Heart left ventricle (tissue), 16 donors: ENCODE data around the gene TAPBP. TPM values are rescaled to one million over a fixed set of nuclear protein-coding genes. Genes with fewer than 3 reads are reported as not detected.

Experiments used
- ATAC-seq, 4 donors: fragments of 200-7000 bp; cut with Tn5 transposase; one replicate each; pipeline ENCODE4 v1.9.1; 2020 to 2022; ENCODE audit warnings: moderate library complexity in 4 of 4, mild to moderate bottlenecking in 3 of 4, moderate number of reproducible peaks in 1 of 4
- DNase-seq, 5 donors: peaks; one replicate each; pipeline ENCODE4 v3.0.0-alpha.2; 2020
- H3K27ac ChIP-seq, 12 donors: fragments of 200-600 bp; sonication (generic) in 4 of 12; one replicate each; pipeline versions ENCODE4 v1.5.0 to v1.8.0; 2016 to 2022; ENCODE audit warnings: mild to moderate bottlenecking in 2 of 12
- H3K27me3 ChIP-seq, 9 donors: fragments of 200-600 bp; sonication (generic) in 2 of 9; one replicate each; pipeline versions ENCODE4 v1.5.1 to v1.8.0; 2016 to 2022; ENCODE audit warnings: mild to moderate bottlenecking in 3 of 9
- H3K36me3 ChIP-seq, 9 donors: fragments of 200-600 bp; sonication (generic) in 2 of 9; one replicate each; pipeline versions ENCODE4 v1.5.0 to v1.8.0; 2018 to 2022; ENCODE audit warnings: mild to moderate bottlenecking in 2 of 9
- H3K4me1 ChIP-seq, 12 donors: fragments of 200-600 bp; sonication (generic) in 4 of 12; one replicate each; pipeline versions ENCODE4 v1.5.0 to v1.8.0; 2016 to 2022; ENCODE audit warnings: mild to moderate bottlenecking in 3 of 12
- H3K4me3 ChIP-seq, 12 donors: fragments of 200-600 bp; sonication (generic) in 4 of 12; one replicate each; pipeline versions ENCODE4 v1.5.0 to v1.8.0; 2017 to 2022; ENCODE audit warnings: mild to moderate bottlenecking in 9 of 12, moderate library complexity in 4 of 12
- H3K9me3 ChIP-seq, 12 donors: fragments of 200-600 bp; sonication (generic) in 4 of 12; one replicate each; pipeline versions ENCODE4 v1.5.0 to v1.8.0; 2016 to 2022; ENCODE audit warnings: mild to moderate bottlenecking in 1 of 12
- POLR2A ChIP-seq, 2 donors: fragments of 450-650 bp; IDR thresholded peaks; one replicate each; pipeline ENCODE4 v1.6.1; 2017; ENCODE audit warnings: antibody characterized with exemption in 2 of 2, mild to moderate bottlenecking in 2 of 2, moderate library complexity in 2 of 2
- WGBS, 4 donors: extraction: QIAGEN DNeasy Blood & Tissue Kit in 2 of 4; methylation state at CpG; one replicate each; pipeline versions ENCODE4 v1.1.5 to v1.1.7; 2013 to 2018; 5-methylcytosine and 5-hydroxymethylcytosine counted together
- intact Hi-C, 10 donors: fragments of 100-400 bp; cut with DNase I; formaldehyde crosslinking; loops; one replicate each; pipeline versions ENCODE4 v1.11.1 to v1.14.2; 2022
- polyA plus RNA-seq, 2 donors: library from polyadenylated mRNA; stranded (reverse); fragments of 200-250 nt; gene quantifications; one replicate each; pipeline ENCODE4 v1.2.3, GENCODE V29; 2013
- total RNA-seq, 9 donors: library from RNA; depleted of rRNA in 2 of 9; stranded (reverse); fragments of >200 nt in 2 of 9; fragmentation: NEBNext Ultra II Directional in 3 of 9; extraction: Animal tissue kit (Norgen Biotek cat#: 25700) in 3 of 9; gene quantifications; one replicate each; pipeline versions ENCODE4 v1.1.0 to v1.2.4, GENCODE V29; 2016 to 2023
- TF ChIP-seq, protein P1 (sequence below), 12 donors: fragments of 200-600 bp; sonication (generic) in 4 of 12; IDR thresholded peaks; one replicate each; pipeline versions ENCODE4 v1.5.0 to v1.8.0; 2018 to 2022; ENCODE audit warnings: antibody characterized with exemption in 12 of 12, mild to moderate bottlenecking in 5 of 12
- donor health status: ischemic (EF 13 %, LVEDD 7.1; RV severe dilation, severe dysfunction).
- donor health status: healthy with polysubstance abuse.
- donor health status: DM: no; HTN: yes; CAD: no.
- donor health status: DM: no; HTN: no; CAD: no.
- donor health status: ischemic (EF 25% LVEDD 6.9; RV normal size, moderate dysfunction).
- donor health status: ischemic (EF 25% LVEDD 5.7; RV mildly dilated, moderate dysfunction).
- donor health status: healthy.
- donor health status: DM: yes; HTN: yes; CAD: no.
- donor health status: ischemic (EF 35%, LVEDD 5.7; RV mildly dilated, moderate dysfunction).
- donor health status: nonischemic (EF 11% LVEDD 7.7; RV severe dilation, severe dysfunction).
- donor health status: DM: yes; HTN: yes; CAD: no.
- donor health status: PGD.
- donor health status: ischemic (EF 29% LVEDD 5.4; RV normal size, mild dysfunction).
- donor health status: nonischemic (EF 23%, LVEDD 6.1; RV moderate dilation, normal function).

Gene TAPBP
- total and polyA plus RNA-seq, 11 donors, result 28.3 to 248 (median 86.0) TPM

DNA sequence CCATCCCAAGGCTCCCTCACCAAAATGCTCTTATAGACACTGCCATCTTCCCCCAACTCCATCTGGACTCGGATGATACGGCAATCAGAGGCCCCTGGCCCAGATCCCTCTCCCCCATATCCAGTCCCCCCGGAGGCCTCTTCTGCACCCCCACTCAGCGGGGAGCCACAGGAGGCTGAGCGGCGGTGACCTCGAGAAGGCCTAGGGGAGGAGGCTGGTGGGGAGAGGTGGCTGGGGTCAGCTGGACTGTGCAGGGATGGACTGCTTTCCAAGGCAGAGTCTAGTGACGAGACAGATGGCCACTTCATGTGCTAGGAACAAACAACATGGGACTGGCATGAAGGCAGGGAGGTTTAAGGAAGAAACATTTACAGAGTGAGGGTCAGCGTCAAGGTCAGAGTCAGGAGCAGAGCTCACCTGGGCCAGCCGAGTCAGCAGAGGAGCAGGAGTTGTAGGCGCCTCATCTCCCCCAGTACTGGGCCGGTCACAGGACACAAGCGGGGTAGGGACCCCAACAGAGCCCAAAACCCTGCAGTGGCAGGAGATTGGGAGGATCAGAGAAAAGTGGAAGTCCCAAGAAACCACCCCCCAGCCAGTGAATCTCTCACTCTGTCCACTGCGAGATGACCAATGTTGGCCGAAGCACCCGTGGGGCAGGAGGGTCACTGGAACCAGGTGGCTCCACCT lies 20.7 kb downstream of the TAPBP start:
- ATAC-seq, result no peak
- 85 to 90% (median 87%) methylated on average over 15 to 16 of the region's 16 CpGs for WGBS, 4 donors
- TF ChIP-seq, protein P1, sequence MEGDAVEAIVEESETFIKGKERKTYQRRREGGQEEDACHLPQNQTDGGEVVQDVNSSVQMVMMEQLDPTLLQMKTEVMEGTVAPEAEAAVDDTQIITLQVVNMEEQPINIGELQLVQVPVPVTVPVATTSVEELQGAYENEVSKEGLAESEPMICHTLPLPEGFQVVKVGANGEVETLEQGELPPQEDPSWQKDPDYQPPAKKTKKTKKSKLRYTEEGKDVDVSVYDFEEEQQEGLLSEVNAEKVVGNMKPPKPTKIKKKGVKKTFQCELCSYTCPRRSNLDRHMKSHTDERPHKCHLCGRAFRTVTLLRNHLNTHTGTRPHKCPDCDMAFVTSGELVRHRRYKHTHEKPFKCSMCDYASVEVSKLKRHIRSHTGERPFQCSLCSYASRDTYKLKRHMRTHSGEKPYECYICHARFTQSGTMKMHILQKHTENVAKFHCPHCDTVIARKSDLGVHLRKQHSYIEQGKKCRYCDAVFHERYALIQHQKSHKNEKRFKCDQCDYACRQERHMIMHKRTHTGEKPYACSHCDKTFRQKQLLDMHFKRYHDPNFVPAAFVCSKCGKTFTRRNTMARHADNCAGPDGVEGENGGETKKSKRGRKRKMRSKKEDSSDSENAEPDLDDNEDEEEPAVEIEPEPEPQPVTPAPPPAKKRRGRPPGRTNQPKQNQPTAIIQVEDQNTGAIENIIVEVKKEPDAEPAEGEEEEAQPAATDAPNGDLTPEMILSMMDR (IDR thresholded peaks at IDR 0.05), result no peak
- TF ChIP-seq POLR2A (IDR thresholded peaks at IDR 0.05), result no peak
- Histone ChIP-seq H3K4me1 (peaks cover 0 to 33% (median 23%) of the 10 kb centered on the region in 12 donors), H3K4me3 (no peak overlapping the region), H3K27me3 (no peaks in the 10 kb centered on the region), H3K27ac (no peak overlapping the region), H3K9me3 (no peaks in the 10 kb centered on the region), H3K36me3 (peaks cover 0 to 65% (median 59%) of the 10 kb centered on the region in 9 donors)
- DNase-seq, result peak in 1 of 5 donors; percentile 39
- intact Hi-C loops, result no loop called here

DNA sequence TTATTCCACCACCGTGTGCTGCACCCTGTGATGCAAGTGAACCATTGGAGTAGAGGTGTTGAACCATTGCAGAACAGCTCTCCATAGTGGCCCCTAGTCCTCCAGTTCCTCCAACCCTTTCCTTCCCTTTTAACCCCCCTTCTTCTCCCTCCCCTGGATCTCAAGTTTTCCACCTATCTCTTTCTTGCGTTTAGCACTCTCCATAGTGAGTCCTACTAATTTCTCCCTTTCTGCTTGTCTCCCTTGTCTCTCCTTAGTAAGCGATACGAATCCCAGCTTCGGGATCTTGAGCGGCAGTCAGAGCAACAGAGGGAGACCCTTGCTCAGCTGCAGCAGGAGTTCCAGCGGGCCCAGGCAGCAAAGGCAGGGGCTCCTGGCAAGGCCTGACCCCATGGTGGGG lies 23.4 kb downstream of the TAPBP start:
- TF ChIP-seq, protein P1 (IDR thresholded peaks at IDR 0.05), result no peak
- TF ChIP-seq POLR2A (IDR thresholded peaks at IDR 0.05), result no peak
- no peaks in the 10 kb centered on the region for H3K27me3 ChIP-seq
- WGBS, 4 donors, result 64 to 75% (median 70%) methylated on average over 7 of the region's 7 CpGs
- H3K27ac ChIP-seq, result no peak overlapping the region
- no peak for ATAC-seq
- H3K9me3 ChIP-seq, result no peaks in the 10 kb centered on the region
- DNase-seq, result no peak
- H3K36me3 ChIP-seq, result peaks cover 0 to 77% (median 64%) of the 10 kb centered on the region in 9 donors
- intact Hi-C loops, result no loop called here
- peaks cover 0 to 25% (median 18%) of the 10 kb centered on the region in 12 donors for H3K4me1 ChIP-seq
- peak overlapping the region in 8 of 12 donors; percentile 60 to 90 (median 76) for H3K4me3 ChIP-seq

DNA sequence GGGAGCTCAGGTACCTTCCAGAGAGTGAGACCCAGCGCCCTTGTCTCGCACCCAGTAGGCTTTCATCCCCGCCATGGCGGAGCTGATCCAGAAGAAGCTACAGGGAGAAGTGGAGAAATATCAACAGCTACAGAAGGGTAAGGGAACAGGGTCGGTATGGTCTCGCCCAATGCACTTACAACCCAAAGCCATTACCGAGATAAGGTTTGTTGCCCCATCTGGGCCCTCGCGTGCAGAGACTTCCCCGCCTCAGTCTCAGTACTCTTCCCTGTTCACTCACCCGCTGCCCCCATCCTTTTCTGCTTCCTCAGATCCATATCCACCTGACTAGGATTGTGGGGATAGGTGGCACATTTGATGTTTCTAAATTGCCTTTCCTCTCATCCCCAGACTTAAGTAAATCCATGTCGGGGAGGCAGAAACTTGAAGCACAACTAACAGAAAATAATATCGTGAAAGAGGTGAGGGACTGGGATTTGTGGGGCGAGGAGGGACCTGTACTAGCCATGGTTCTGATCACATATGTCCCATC lies 24.0 kb downstream of the TAPBP start:
- intact Hi-C loops, result loop anchor here in 3 of 10 donors (1.0 to 2.0 kb wide), 2 partner anchors 9 to 17 kb away; partner anchors contain the start of gene RPS18 (in 1 of the 3)
- Histone ChIP-seq H3K4me1 (peaks cover 0 to 25% (median 18%) of the 10 kb centered on the region in 12 donors), H3K27ac (peak overlapping the region; percentile 49 to 89 (median 81)), H3K36me3 (peaks cover 0 to 77% (median 64%) of the 10 kb centered on the region in 9 donors), H3K4me3 (peak overlapping the region; percentile 60 to 90 (median 73)), H3K9me3 (no peaks in the 10 kb centered on the region), H3K27me3 (no peaks in the 10 kb centered on the region)
- peak in 1 of 4 donors; percentile 10 for ATAC-seq
- WGBS, 4 donors, result 2 to 5% (median 4%) methylated on average over 13 to 14 of the region's 14 CpGs
- no peak for DNase-seq
- TF ChIP-seq, protein P1 (IDR thresholded peaks at IDR 0.05), result no peak
- TF ChIP-seq POLR2A (IDR thresholded peaks at IDR 0.05), result no peak
